ENCODE measurements around the gene FTO. TPM values are rescaled to one million over a fixed set of nuclear protein-coding genes. Genes with fewer than 3 reads are reported as not detected.

FTO gene
- total RNA-seq, 6 experiments from 2014 or later = 93.7 to 107 (median 105) TPM

DNA sequence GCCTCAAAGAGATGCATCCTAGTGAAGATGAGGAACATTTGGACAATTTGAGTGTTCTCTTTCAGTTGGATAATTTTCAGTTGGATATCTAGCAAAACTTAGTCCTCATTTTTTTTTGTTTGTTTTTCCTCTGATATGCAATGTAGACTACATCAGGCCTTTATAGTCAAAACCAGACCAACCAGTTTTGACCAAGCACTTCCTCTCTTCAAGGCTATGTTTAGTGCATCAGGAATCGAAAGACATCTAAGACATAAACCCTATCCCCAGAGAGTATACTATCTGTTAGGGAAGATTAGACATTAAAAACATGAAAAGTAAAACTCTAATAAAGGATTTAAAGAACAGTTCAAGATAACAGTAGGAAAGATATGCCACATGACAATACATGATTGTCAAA lies 326.5 kb downstream of the FTO start:
- no peaks in the 10 kb centered on the region; the same call in 1 of the 2 replicates for H3K27me3 Mint-ChIP-seq (ENCODE audit: insufficient read depth)
- peaks cover 19% of the 10 kb centered on the region for H3K9me3 Mint-ChIP-seq
- DNase-seq = no peak
- peaks cover 35% of the 10 kb centered on the region for H3K36me3 Mint-ChIP-seq (ENCODE audit: low read depth)
- H3K27ac Mint-ChIP-seq = no peak overlapping the region
- TF ChIP-seq, protein P1, sequence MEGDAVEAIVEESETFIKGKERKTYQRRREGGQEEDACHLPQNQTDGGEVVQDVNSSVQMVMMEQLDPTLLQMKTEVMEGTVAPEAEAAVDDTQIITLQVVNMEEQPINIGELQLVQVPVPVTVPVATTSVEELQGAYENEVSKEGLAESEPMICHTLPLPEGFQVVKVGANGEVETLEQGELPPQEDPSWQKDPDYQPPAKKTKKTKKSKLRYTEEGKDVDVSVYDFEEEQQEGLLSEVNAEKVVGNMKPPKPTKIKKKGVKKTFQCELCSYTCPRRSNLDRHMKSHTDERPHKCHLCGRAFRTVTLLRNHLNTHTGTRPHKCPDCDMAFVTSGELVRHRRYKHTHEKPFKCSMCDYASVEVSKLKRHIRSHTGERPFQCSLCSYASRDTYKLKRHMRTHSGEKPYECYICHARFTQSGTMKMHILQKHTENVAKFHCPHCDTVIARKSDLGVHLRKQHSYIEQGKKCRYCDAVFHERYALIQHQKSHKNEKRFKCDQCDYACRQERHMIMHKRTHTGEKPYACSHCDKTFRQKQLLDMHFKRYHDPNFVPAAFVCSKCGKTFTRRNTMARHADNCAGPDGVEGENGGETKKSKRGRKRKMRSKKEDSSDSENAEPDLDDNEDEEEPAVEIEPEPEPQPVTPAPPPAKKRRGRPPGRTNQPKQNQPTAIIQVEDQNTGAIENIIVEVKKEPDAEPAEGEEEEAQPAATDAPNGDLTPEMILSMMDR (IDR thresholded peaks at IDR 0.05) = no peak
- peaks cover 47% of the 10 kb centered on the region for H3K4me1 Mint-ChIP-seq (ENCODE audit: low read depth)
- no peak overlapping the region for H3K4me3 Mint-ChIP-seq

DNA sequence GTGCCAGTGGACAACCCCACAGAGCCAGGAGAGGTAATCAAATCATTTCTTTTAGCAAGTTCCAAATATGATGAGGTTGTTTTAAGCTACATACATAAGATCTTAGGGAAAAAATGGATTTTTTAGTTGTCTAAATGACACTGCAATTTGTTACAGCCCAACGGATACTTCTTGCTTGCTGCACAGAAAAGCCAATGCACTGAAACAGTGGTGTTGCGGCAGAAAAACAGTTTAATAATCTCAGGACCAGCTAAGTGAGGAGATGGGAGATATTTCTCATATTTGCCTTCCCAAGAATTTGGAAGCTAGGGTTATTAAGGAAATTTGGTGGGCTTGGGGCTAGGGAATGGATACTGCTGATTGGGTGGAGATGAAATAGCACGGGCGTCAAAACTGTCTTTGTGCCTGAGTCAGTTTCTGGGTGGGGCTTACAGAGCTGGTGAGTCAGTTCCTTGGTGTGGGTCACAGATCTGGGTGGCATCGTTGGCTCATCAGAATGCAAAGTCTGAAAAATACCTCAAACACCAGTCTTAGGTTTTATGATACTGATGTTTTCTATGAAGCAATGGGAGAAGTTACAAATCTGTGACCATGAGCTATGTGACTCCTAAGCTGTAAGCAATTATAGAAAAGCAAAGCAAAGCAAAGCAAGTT lies 327.3 kb downstream of the FTO start:
- H3K27me3 Mint-ChIP-seq (ENCODE audit: insufficient read depth) = no peaks in the 10 kb centered on the region; the same call in 1 of the 2 replicates

DNA sequence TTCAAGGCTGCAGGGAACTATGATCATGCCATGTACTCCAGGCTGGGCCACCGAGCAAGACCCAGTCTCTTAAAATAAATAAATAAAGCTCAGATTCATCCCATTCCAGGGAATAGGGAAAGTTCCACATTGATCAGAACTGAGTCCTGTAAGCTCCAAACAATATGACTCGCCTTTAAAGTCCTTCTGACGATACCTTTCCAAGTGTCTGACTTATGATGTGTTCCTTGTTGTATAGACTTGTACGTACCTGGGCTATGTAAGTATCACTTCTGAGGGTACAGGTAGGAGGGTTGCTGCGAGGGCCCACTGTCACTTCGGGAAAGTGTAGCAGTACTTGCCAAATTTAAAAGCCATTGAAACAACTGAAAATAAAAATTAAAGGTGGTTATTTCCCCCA lies 329.8 kb downstream of the FTO start:
- Mint-ChIP-seq H3K36me3 (ENCODE audit: low read depth) (peaks cover 45% of the 10 kb centered on the region), H3K4me3 (no peak overlapping the region), H3K9me3 (peaks cover 19% of the 10 kb centered on the region), H3K27me3 (ENCODE audit: insufficient read depth) (no peaks in the 10 kb centered on the region; the same call in 1 of the 2 replicates), H3K4me1 (ENCODE audit: low read depth) (peaks cover 20% of the 10 kb centered on the region), H3K27ac (no peak overlapping the region)
- no peak for DNase-seq
- TF ChIP-seq, protein P1 (IDR thresholded peaks at IDR 0.05) = no peak

More for the DNA sequence above, 327.3 kb downstream of the FTO start:
- TF ChIP-seq, protein P1 (IDR thresholded peaks at IDR 0.05) = no peak
- Mint-ChIP-seq H3K27ac (no peak overlapping the region), H3K4me3 (no peak overlapping the region), H3K9me3 (peaks cover 19% of the 10 kb centered on the region), H3K4me1 (ENCODE audit: low read depth) (peaks cover 42% of the 10 kb centered on the region), H3K36me3 (ENCODE audit: low read depth) (peaks cover 39% of the 10 kb centered on the region)
- no peak for DNase-seq

DNA sequence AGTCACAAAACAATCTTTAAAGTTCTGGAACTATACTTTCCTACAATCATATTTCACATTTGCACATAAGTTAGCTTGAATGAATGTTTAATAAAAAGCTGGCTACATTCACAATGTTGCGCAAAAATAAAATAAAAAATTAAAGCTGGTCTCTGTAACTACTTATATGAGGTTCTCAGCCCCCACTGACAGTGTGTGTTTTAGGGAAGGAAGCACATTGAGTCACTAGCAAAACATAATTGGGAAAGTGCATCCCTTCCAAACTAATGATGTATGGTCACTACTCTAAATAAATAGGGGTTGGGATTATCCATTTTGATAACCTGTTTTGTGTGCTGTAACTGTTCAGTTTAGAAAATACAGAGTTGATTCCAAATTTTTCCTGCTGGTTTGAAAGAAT lies 330.7 kb downstream of the FTO start:
- TF ChIP-seq, protein P1 (IDR thresholded peaks at IDR 0.05) = no peak
- H3K4me1 Mint-ChIP-seq (ENCODE audit: low read depth) = peaks cover 20% of the 10 kb centered on the region
- no peak overlapping the region for H3K4me3 Mint-ChIP-seq
- no peak for DNase-seq
- H3K27ac Mint-ChIP-seq = no peak overlapping the region
- peaks cover 19% of the 10 kb centered on the region for H3K9me3 Mint-ChIP-seq
- H3K36me3 Mint-ChIP-seq (ENCODE audit: low read depth) = peaks cover 50% of the 10 kb centered on the region
- no peaks in the 10 kb centered on the region; the same call in 1 of the 2 replicates for H3K27me3 Mint-ChIP-seq (ENCODE audit: insufficient read depth)

DNA sequence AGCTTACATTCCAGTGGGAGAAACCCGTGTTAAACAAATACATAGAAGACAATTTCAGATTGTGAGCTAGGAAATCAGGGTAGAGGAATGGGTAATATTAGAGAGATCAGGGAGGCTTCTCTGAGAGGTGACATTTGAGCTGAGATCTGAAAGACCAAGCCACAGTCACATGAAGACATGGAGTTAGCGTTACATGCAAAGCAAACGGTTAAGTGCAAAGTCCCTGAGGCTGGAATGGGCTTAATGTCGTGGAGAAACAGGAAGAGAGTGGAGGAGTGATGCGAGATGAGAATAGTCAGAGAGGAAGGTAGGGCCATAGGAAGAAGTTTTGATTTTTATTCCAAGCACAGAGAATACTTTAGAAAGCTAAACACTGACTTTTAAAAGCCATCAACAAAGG lies 336.5 kb downstream of the FTO start:
- H3K9me3 Mint-ChIP-seq = peaks cover 11% of the 10 kb centered on the region; the same call in 1 of the 2 replicates
- H3K4me3 Mint-ChIP-seq = peak overlapping the region; percentile 7; the same call in 1 of the 2 replicates
- H3K4me1 Mint-ChIP-seq (ENCODE audit: low read depth) = peaks cover 14% of the 10 kb centered on the region
- no peak overlapping the region for H3K27ac Mint-ChIP-seq
- TF ChIP-seq, protein P1 (IDR thresholded peaks at IDR 0.05) = no peak
- no peak for DNase-seq
- H3K36me3 Mint-ChIP-seq (ENCODE audit: low read depth) = peaks cover 39% of the 10 kb centered on the region
- H3K27me3 Mint-ChIP-seq (ENCODE audit: insufficient read depth) = peaks cover 3% of the 10 kb centered on the region; the same call in 1 of the 2 replicates

Measured in HFFc6 (cell line).